HepG2 (cell line): Measurements from ENCODE around the gene MYORG. TPM values are rescaled to one million over a fixed set of nuclear protein-coding genes. Genes with fewer than 3 reads are reported as not detected.

ENCODE experiments used
- ATF7-NPFF ChIP-seq: sonication (generic); formaldehyde crosslinking; IDR thresholded peaks from 2 replicates; pipeline ENCODE4 v1.8.1; 2023; ENCODE audit warnings: mild to moderate bottlenecking, low read depth, missing genetic modification reagents, moderate library complexity
- CC2D1A ChIP-seq: sonication (generic); formaldehyde crosslinking; IDR thresholded peaks from 2 replicates; pipeline ENCODE4 v1.8.1; 2023; ENCODE audit warnings: mild to moderate bottlenecking, missing genetic modification reagents
- MIER3 ChIP-seq: IDR thresholded peaks from 2 replicates; pipeline ENCODE4 v1.6.1; 2016; ENCODE audit warnings: missing compliant biosample characterization, borderline replicate concordance
- REPIN1 ChIP-seq: sonication (generic); formaldehyde crosslinking; IDR thresholded peaks from 2 replicates; pipeline ENCODE4 v1.8.0; 2022; ENCODE audit warnings: missing genetic modification reagents, low read depth, mild to moderate bottlenecking, borderline replicate concordance
- SMAD3 ChIP-seq: sonication (generic); formaldehyde crosslinking; IDR thresholded peaks from 2 replicates; pipeline ENCODE4 v1.4.0; 2020; ENCODE audit warnings: missing genetic modification reagents
- TSC22D2 ChIP-seq: sonication (generic); formaldehyde crosslinking; IDR thresholded peaks from 2 replicates; pipeline ENCODE4 v1.5.1; 2020; ENCODE audit warnings: missing genetic modification reagents, mild to moderate bottlenecking, borderline replicate concordance
- ZBTB4 ChIP-seq: sonication (generic); formaldehyde crosslinking; IDR thresholded peaks from 2 replicates; pipeline ENCODE4 v1.4.0; 2020; ENCODE audit warnings: missing genetic modification reagents, mild to moderate bottlenecking, borderline replicate concordance
- ZFP1 ChIP-seq: IDR thresholded peaks from 2 replicates; pipeline ENCODE4 v1.6.1; 2016
- ZFP36 ChIP-seq: fragments of 150-350 bp; IDR thresholded peaks from 2 replicates; pipeline ENCODE4 v1.6.1; 2018; ENCODE audit warnings: borderline replicate concordance, low read length, low read depth; ENCODE audit not compliant: partially characterized antibody
- ZHX2 ChIP-seq, 2 experiments: sonication (generic) in 1 of 2; formaldehyde crosslinking in 1 of 2; IDR thresholded peaks; 2 replicates each; pipeline versions ENCODE4 v1.6.1 to v1.9.0; 2014 to 2022; ENCODE audit warnings: antibody characterized with exemption in 1 of 2, borderline replicate concordance in 1 of 2, inconsistent platforms in 1 of 2, low read depth in 1 of 2, missing genetic modification reagents in 1 of 2
- ZKSCAN5 ChIP-seq: sonication (generic); formaldehyde crosslinking; IDR thresholded peaks from 2 replicates; pipeline ENCODE4 v1.5.1; 2020; ENCODE audit warnings: mild to moderate bottlenecking, missing genetic modification reagents
- ZNF432 ChIP-seq: sonication (generic); formaldehyde crosslinking; IDR thresholded peaks from 2 replicates; pipeline ENCODE4 v1.5.0; 2020; ENCODE audit warnings: missing genetic modification reagents, mild to moderate bottlenecking, borderline replicate concordance
- ZNF496 ChIP-seq: sonication (generic); formaldehyde crosslinking; IDR thresholded peaks from 2 replicates; pipeline ENCODE4 v1.8.1; 2023; ENCODE audit warnings: mild to moderate bottlenecking, moderate library complexity, missing genetic modification reagents; ENCODE audit not compliant: insufficient replicate concordance
- ZNF597 ChIP-seq: sonication (generic); formaldehyde crosslinking; IDR thresholded peaks from 2 replicates; pipeline ENCODE4 v1.5.0; 2020; ENCODE audit warnings: missing genetic modification reagents
- ZNF615 ChIP-seq: sonication (generic); formaldehyde crosslinking; IDR thresholded peaks from 2 replicates; pipeline ENCODE4 v1.5.0; 2020; ENCODE audit warnings: mild to moderate bottlenecking, missing genetic modification reagents, borderline replicate concordance
- ZNF75D ChIP-seq: sonication (generic); formaldehyde crosslinking; IDR thresholded peaks from 2 replicates; pipeline ENCODE4 v1.8.1; 2023; ENCODE audit warnings: missing genetic modification reagents, mild to moderate bottlenecking, borderline replicate concordance
- ZSCAN25 ChIP-seq: sonication (generic); formaldehyde crosslinking; IDR thresholded peaks from 2 replicates; pipeline ENCODE4 v1.8.0; 2022; ENCODE audit warnings: mild to moderate bottlenecking, missing genetic modification reagents
- polyA plus RNA-seq, 8 experiments: library from polyadenylated mRNA; depleted of rRNA in 3 of 8; stranded (reverse) in 7 of 8; unstranded in 1 of 8; fragments of >200 nt; fragmentation: Illumina TruSeq in 4 of 8; extraction: Trizol in 4 of 8; gene quantifications; 2 replicates each; pipeline versions ENCODE4 v1.2.1 to v1.2.3, GENCODE V29; 2011 to 2016; ENCODE audit warnings: low read depth in 4 of 8, missing spikeins in 1 of 8, mixed read lengths in 1 of 8; ENCODE audit not compliant: insufficient read depth in 1 of 8
- total RNA-seq, 5 experiments: library from RNA; depleted of rRNA; stranded (reverse); fragments of >200 nt; fragmentation: Illumina TruSeq; extraction: Trizol; gene quantifications; 2 replicates each; pipeline ENCODE4 v1.2.3, GENCODE V29; 2016; ENCODE audit warnings: low read depth in 1 of 5

MYORG gene
- total and polyA plus RNA-seq, 2 of the 13 experiments (the other 11 are each of a cell fraction or from before 2014, with no cell fraction given): 11.1 to 22.4 TPM

DNA sequence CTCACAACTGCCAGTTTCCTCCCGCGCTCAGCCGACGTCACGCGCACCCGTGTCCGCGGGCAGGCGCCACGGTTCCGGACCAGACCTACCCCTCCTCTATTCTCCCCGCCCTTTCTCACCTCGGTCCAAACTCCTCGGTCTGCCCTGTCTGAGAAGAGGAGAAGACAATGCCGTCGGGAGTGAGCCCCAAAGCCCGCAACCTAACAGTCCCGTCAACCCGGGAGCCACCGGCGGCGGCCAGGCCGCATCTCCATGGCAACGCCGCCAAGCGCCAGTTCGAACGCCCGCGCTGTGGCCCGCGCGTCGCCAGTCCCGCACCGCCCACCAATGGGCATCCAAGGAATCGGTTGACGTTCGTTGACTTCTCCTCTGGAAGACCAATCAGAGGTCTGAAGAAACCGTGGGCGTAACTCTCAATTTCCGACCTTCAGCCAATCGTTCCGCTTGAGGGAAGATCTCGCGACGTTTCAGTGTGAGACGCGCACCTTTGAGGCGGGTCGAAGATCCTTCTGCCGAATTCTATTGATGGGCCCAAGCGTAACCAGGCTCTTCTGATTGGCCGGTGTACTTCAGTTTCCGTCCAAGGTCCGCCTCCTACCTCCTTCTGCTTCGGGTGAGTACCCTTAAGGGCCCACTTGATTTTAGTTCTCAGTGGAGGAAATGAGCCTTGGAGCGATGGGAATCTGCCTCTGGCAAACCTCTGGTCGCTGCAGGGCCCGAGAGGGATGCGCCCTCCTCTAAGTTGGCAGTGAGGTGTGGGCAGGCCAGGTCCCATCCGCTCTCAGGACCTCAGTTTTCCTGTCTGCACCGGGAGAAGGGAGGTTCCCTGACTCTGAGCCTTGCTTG lies 47.5 kb downstream of the MYORG start, which contains the start of the genes KIF24 and NUDT2 (continued):
- TF ChIP-seq ZNF597 (CRISPR knock-in tag): no peak
- TF ChIP-seq ATF7-NPFF: peak; percentile 24; the same call in 1 of the 2 replicates
- no peak; the same call in 1 of the 2 replicates for TF ChIP-seq ZHX2 (IDR thresholded peaks at IDR 0.05; ENCODE audit: low read depth)
- 0 out of 2 replicates have a peak, but pooled peaks have one; percentile 12 for TF ChIP-seq ZHX2 (CRISPR knock-in tag; IDR thresholded peaks at IDR 0.05; ENCODE audit: borderline replicate concordance)
- no peak for TF ChIP-seq ZSCAN25
- no peak for TF ChIP-seq TSC22D2
- peak; percentile 11; the same call in 1 of the 2 replicates for TF ChIP-seq ZFP1 (CRISPR knock-in tag)
- peak; percentile 12; the same call in 1 of the 2 replicates for TF ChIP-seq SMAD3 (CRISPR knock-in tag)
- no peak for TF ChIP-seq ZNF432 (CRISPR knock-in tag)
- TF ChIP-seq ZKSCAN5 (CRISPR knock-in tag): no peak
- TF ChIP-seq ZFP36: no peak
- no peak for TF ChIP-seq ZNF496
- TF ChIP-seq CC2D1A (CRISPR knock-in tag): no peak
- TF ChIP-seq ZNF615: no peak
- no peak for TF ChIP-seq ZNF75D (CRISPR knock-in tag)
- no peak; the same call in none of the 2 replicates for TF ChIP-seq REPIN1 (CRISPR knock-in tag)
- peak; percentile 65; the same call in 1 of the 2 replicates for TF ChIP-seq MIER3 (CRISPR knock-in tag)
- TF ChIP-seq ZBTB4 (CRISPR knock-in tag): no peak
